ENCODE results near the gene MMP28. TPM values are rescaled to one million over a fixed set of nuclear protein-coding genes. Genes with fewer than 3 reads are reported as not detected.

MMP28 gene
- total and polyA plus RNA-seq, 2 of the 4 experiments (the other 2 are of a cell fraction) = 0.18 TPM; not detected in 1

- ATAC-seq (ENCODE audit: low read depth) = peak; percentile 52
- POLR2A ChIA-PET (ENCODE audit: unreplicated experiment) = no interaction called here
- 100% methylated on average over 1 of the region's 4 CpGs; no CpG with 5 or more reads in 1 of the 2 experiments for WGBS, 2 experiments (ENCODE audit: extremely low coverage in 2 of 2, insufficient read length in 1 of 2)
These were observed 78.5 kb downstream of the MMP28 start for GRCh38 chr17:35716897-35717465.

More at GRCh38 chr17:35716897-35717465, 78.5 kb downstream of the MMP28 start:
- CTCF ChIA-PET = no interaction called here
- dilution Hi-C loops (cut with HindIII; ENCODE audit: low sequenced_read_pairs, unreplicated experiment) (no loop called here), intact Hi-C loops (cut with micrococcal nuclease) (no loop called here), in situ Hi-C loops (cut with MboI; ENCODE audit: low sequenced_read_pairs) (no loop called here)
- DNase-seq = no peak
- H2AFZ ChIP-seq (replicated peaks; ENCODE audit: low read length, poor library complexity) = no peak overlapping the region
- H4K5ac ChIP-seq (ENCODE audit: low read depth, low read length) = no peak overlapping the region
- BruUV-seq (replicated peaks) = no TSS peak
- no peak overlapping the region for H4K91ac ChIP-seq (ENCODE audit: insufficient read depth, low read depth, low read length)
- no peak overlapping the region; the same call in 1 of the 2 replicates for H3K23ac ChIP-seq (ENCODE audit: low read depth, low read length)
- H2BK5ac ChIP-seq (ENCODE audit: low read depth, low read length, poor library complexity, severe bottlenecking) = no peak overlapping the region
- H2AK5ac ChIP-seq (ENCODE audit: low read depth, low read length) = no peak overlapping the region
- peaks cover 9% of the 10 kb centered on the region for H3K36me3 ChIP-seq (ENCODE audit: control insufficient read depth, insufficient read depth, low read length)
- H2AK9ac ChIP-seq (replicated peaks; ENCODE audit: low read depth, low read length, poor library complexity) = no peak overlapping the region
- no peak overlapping the region for H2BK120ac ChIP-seq (ENCODE audit: low read depth, low read length)
- H3K27ac ChIP-seq (ENCODE audit: insufficient read depth, low read length) = no peak overlapping the region
- H3K4me2 ChIP-seq (ENCODE audit: low read depth, low read length) = no peak overlapping the region
- H3K9me3 ChIP-seq (ENCODE audit: control insufficient read depth, insufficient read depth, low read length) = no peaks in the 10 kb centered on the region
- peaks cover 7% of the 10 kb centered on the region for H3K4me1 ChIP-seq (ENCODE audit: control insufficient read depth, insufficient read depth, low read length)
- H3K27me3 ChIP-seq (ENCODE audit: control insufficient read depth, insufficient read depth, low read length) = no peaks in the 10 kb centered on the region
- no peak overlapping the region; the same call in 1 of the 2 replicates for H3K14ac ChIP-seq (replicated peaks; ENCODE audit: low read depth, low read length)
- H3K18ac ChIP-seq (ENCODE audit: low read depth, low read length) = no peak overlapping the region
- peaks cover 10 to 32% of the 10 kb centered on the region in 2 experiments for H3K79me1 ChIP-seq (ENCODE audit: low read depth in 1 of 2, low read length in 2 of 2)
- H3K4ac ChIP-seq (ENCODE audit: low read depth, low read length) = no peak overlapping the region
- peaks cover 9% of the 10 kb centered on the region for H3K9me1 ChIP-seq (ENCODE audit: insufficient read depth, low read length)
- TF ChIP-seq CTCF (conservative IDR thresholded peaks at IDR 0.05; ENCODE audit: low read depth, low read length) (no peak), CHD1 (IDR thresholded peaks at IDR 0.05; ENCODE audit: low read depth, low read length) (no peak), USF2 (IDR thresholded peaks at IDR 0.05; ENCODE audit: low read depth, low read length) (no peak), RCOR1 (IDR thresholded peaks at IDR 0.05; ENCODE audit: insufficient replicate concordance, low read length) (no peak), POLR2A (IDR thresholded peaks at IDR 0.05; ENCODE audit: low read depth, low read length) (no peak), SMC3 (IDR thresholded peaks at IDR 0.05; ENCODE audit: low read depth, low read length) (no peak), MAFK (IDR thresholded peaks at IDR 0.05; ENCODE audit: low read depth, low read length) (no peak), FOS (IDR thresholded peaks at IDR 0.05; ENCODE audit: low read depth, low read length) (no peak), NFE2L2 (IDR thresholded peaks at IDR 0.05; ENCODE audit: low read depth, low read length) (no peak), RFX5 (IDR thresholded peaks at IDR 0.05; ENCODE audit: low read depth, low read length) (no peak), ELK1 (IDR thresholded peaks at IDR 0.05; ENCODE audit: borderline replicate concordance, low read depth, low read length) (no peak), CEBPB (IDR thresholded peaks at IDR 0.05; ENCODE audit: low read depth, low read length) (no peak)
- no peak overlapping the region for H2BK15ac ChIP-seq (ENCODE audit: low read depth, low read length)
- no peak overlapping the region for H4K8ac ChIP-seq (ENCODE audit: low read depth in 2 of 2, low read length in 2 of 2)
- peaks cover 16% of the 10 kb centered on the region; the same call in 1 of the 2 replicates for H4K20me1 ChIP-seq (ENCODE audit: insufficient read depth, low read length)
- no peak overlapping the region for H3K56ac ChIP-seq (ENCODE audit: extremely low read depth, insufficient read depth, low read length)
- H2BK20ac ChIP-seq (ENCODE audit: low read depth, low read length) = no peak overlapping the region
- H3K4me3 ChIP-seq (ENCODE audit: insufficient read depth, low read depth, low read length) = no peak overlapping the region
- no peak overlapping the region for H3K9ac ChIP-seq (ENCODE audit: low read depth, low read length)

All from IMR-90 (cell line).